Left cardiac atrium (tissue), 4 donors: ENCODE measurements around the gene AHNAK2. TPM values are rescaled to one million over a fixed set of nuclear protein-coding genes. Genes with fewer than 3 reads are reported as not detected.

Experiments used
- ATAC-seq, 2 donors: fragments of 200-7000 bp; cut with Tn5 transposase; one replicate each; pipeline ENCODE4 v1.9.1; 2020; ENCODE audit warnings: mild to moderate bottlenecking in 2 of 2, moderate library complexity in 2 of 2
- DNase-seq: peaks from one replicate; pipeline ENCODE4 v3.0.0-alpha.2; 2020
- intact Hi-C, 2 donors: fragments of 100-400 bp; cut with DNase I; formaldehyde crosslinking; loops; one replicate each; pipeline versions ENCODE4 v1.14.1 to v1.15.1; 2022 to 2023
- total RNA-seq, 2 donors: library from RNA; stranded (reverse); fragmentation: NEBNext Ultra II Directional; extraction: Animal tissue kit (Norgen Biotek cat#: 25700); gene quantifications; one replicate each; pipeline ENCODE4 v1.2.1, GENCODE V29; 2021
- donor health status: DM: no; HTN: yes; CAD: no.
- donor health status: DM: no; HTN: yes; CAD: no; lungs with severe emphysema.
- donor health status: DM: yes; HTN: yes; CAD: no.
- donor health status: Dilated cardiomyopathy.

Gene AHNAK2
- total RNA-seq, 2 donors from 2014 or later = 7.1 to 9.7 TPM

DNA sequence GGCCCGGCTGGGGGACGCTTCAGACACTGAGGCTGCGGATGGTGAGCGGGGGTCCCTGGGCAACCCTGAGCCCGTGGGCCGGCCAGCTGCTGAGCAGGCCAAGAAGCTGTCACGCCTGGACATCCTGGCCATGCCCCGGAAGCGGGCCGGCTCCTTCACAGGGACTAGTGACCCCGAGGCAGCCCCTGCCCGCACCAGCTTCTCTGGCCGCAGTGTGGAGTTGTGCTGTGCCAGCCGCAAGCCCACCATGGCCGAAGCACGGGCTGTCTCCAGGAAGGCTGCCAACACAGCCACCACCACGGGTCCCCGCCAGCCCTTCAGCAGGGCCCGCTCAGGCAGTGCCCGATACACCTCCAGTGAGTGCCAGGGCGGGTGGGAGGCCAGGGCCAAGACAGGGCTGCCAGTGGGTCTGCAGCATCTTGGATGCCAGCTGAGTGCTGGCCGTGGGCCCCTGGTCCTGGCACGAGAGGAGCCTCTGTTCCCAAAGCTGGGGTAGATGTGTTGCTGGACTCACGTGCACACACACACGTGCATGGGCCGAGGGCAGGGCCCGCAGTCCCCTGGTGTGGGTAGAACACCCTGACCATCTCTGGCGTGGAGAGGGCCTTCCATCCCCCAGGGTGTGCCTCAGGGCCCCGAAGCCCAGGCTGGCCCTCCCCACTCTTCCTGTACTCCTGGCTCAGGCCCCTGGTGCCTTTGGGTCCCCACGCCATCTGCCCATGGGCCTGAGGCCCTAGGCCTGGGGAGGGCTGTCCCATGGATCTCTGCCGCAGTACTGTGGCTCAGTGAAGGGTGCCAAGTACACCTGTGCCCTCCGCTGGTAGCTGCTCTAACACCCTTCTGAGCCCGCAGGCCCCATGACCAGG is 90.3 kb downstream of the AHNAK2 start:
- DNase-seq = no peak
- intact Hi-C loops = no loop called here

More for the DNA sequence above, 90.3 kb downstream of the AHNAK2 start:
- no peak for ATAC-seq

Other genes with a start within 250 kb of the AHNAK2 start
- gene SIVA1, start 225.2 kb downstream of the AHNAK2 start, total RNA-seq = 10 to 100 TPM; 67.6 to 68.7 TPM
- gene AKT1, start 182.6 kb downstream of the AHNAK2 start, total RNA-seq = 100 to 1,000 TPM; 113 to 127 TPM
- gene ZBTB42, start 177.3 kb downstream of the AHNAK2 start, total RNA-seq = 1 to 10 TPM; 5.2 to 8.1 TPM
- 10 to 100 TPM; 12.4 to 17.2 TPM for gene CEP170B, start 113.1 kb downstream of the AHNAK2 start, total RNA-seq
- under 1 TPM; 0.13 to 0.24 TPM for gene PLD4, start 53.5 kb downstream of the AHNAK2 start, total RNA-seq
- 1 to 10 TPM; 1.9 TPM for gene CLBA1, start 7.4 kb upstream of the AHNAK2 start, total RNA-seq
- 1 to 10 TPM; 3.2 to 3.3 TPM for gene CDCA4, start 42.7 kb upstream of the AHNAK2 start, total RNA-seq
- 1 to 10 TPM; 1.1 to 2.1 TPM for gene GPR132, start 87.1 kb upstream of the AHNAK2 start, total RNA-seq
- gene JAG2, start 190.4 kb upstream of the AHNAK2 start, total RNA-seq = 10 to 100 TPM; 22.4 to 25.5 TPM
- 10 to 100 TPM; 25.9 to 29.1 TPM for gene NUDT14, start 202.9 kb upstream of the AHNAK2 start, total RNA-seq